WTC11 (cell line): Measurements from ENCODE around the gene MLXIP. TPM values are rescaled to one million over a fixed set of nuclear protein-coding genes. Genes with fewer than 3 reads are reported as not detected.

ENCODE experiments used
- ATAC-seq: fragments of 200-7000 bp; cut with Tn5 transposase; 2 replicates; pipeline ENCODE4 v1.10.0; 2021; ENCODE audit warnings: mild to moderate bottlenecking, moderate library complexity
- Bru-seq: library from RNA; stranded (reverse); fragments of 400-500 nt; gene quantifications from one replicate; lab custom pipeline; 2021; lab: Mats Ljungman, UMichigan
- CTCF ChIA-PET: fragments of 300-600 bp; sonication (Branson Sonifier 250); formaldehyde crosslinking; loops from one replicate; lab custom pipeline; 2021; ENCODE audit warnings: antibody characterized with exemption; lab: Charles Lee
- POLR2A ChIA-PET: fragments of 350-600 bp; sonication (Branson Sonifier 250); formaldehyde crosslinking; loops from one replicate; lab custom pipeline; 2021; ENCODE audit warnings: antibody characterized with exemption; lab: Charles Lee
- DNase-seq: peaks from one replicate; pipeline ENCODE4 v3.0.0; 2021; ENCODE audit warnings: low spot score
- H3K27ac Mint-ChIP-seq: 2 replicates; pipeline ENCODE4 v1.8.0; 2021; ENCODE audit warnings: mixed read lengths
- H3K27me3 Mint-ChIP-seq: 2 replicates; pipeline ENCODE4 v1.8.0; 2021; ENCODE audit warnings: low read depth, mild to moderate bottlenecking, moderate library complexity, mixed read lengths
- H3K36me3 Mint-ChIP-seq: 2 replicates; pipeline ENCODE4 v1.8.0; 2021; ENCODE audit warnings: mixed read lengths
- H3K4me1 Mint-ChIP-seq: 2 replicates; pipeline ENCODE4 v1.8.0; 2022; ENCODE audit warnings: mixed read lengths
- H3K4me3 Mint-ChIP-seq: 2 replicates; pipeline ENCODE4 v1.8.0; 2021; ENCODE audit warnings: mild to moderate bottlenecking, moderate library complexity, mixed read lengths
- H3K9me3 Mint-ChIP-seq: 2 replicates; pipeline ENCODE4 v1.8.0; 2021; ENCODE audit warnings: mixed read lengths
- CDX4 ChIP-seq: fragments of 250-450 bp; sonication (Bioruptor Pico); IDR thresholded peaks from 2 replicates; pipeline ENCODE4 v1.9.0; 2021; ENCODE audit warnings: moderate library complexity, mild to moderate bottlenecking, inconsistent platforms, borderline replicate concordance
- CREM ChIP-seq: sonication (generic); formaldehyde crosslinking; IDR thresholded peaks from 2 replicates; pipeline ENCODE4 v1.8.1; 2022; ENCODE audit warnings: mild to moderate bottlenecking, missing genetic modification reagents, moderate library complexity
- EMX1 ChIP-seq: fragments of 250-450 bp; sonication (Bioruptor Pico); IDR thresholded peaks from 2 replicates; pipeline ENCODE4 v1.8.0; 2021; ENCODE audit warnings: mild to moderate bottlenecking
- ESRRA ChIP-seq: sonication (generic); formaldehyde crosslinking; IDR thresholded peaks from 2 replicates; pipeline ENCODE4 v1.8.1; 2022; ENCODE audit warnings: mild to moderate bottlenecking, missing genetic modification reagents, borderline replicate concordance
- ETV6 ChIP-seq: sonication (generic); formaldehyde crosslinking; IDR thresholded peaks from 2 replicates; pipeline ENCODE4 v1.8.1; 2022; ENCODE audit warnings: mild to moderate bottlenecking, missing genetic modification reagents
- HMGXB4 ChIP-seq: sonication (generic); formaldehyde crosslinking; IDR thresholded peaks from 2 replicates; pipeline ENCODE4 v1.8.1; 2023; ENCODE audit warnings: mild to moderate bottlenecking, moderate library complexity, missing genetic modification reagents
- KAT7 ChIP-seq: sonication (generic); formaldehyde crosslinking; IDR thresholded peaks from 2 replicates; pipeline ENCODE4 v1.8.1; 2023; ENCODE audit warnings: missing genetic modification reagents, mild to moderate bottlenecking, borderline replicate concordance
- MYBL2 ChIP-seq: sonication (generic); formaldehyde crosslinking; IDR thresholded peaks from 2 replicates; pipeline ENCODE4 v1.8.1; 2023; ENCODE audit warnings: mild to moderate bottlenecking, moderate library complexity, missing genetic modification reagents
- RELA ChIP-seq: sonication (generic); formaldehyde crosslinking; IDR thresholded peaks from 2 replicates; pipeline ENCODE4 v1.8.1; 2022; ENCODE audit warnings: missing genetic modification reagents, mild to moderate bottlenecking, borderline replicate concordance
- SP1 ChIP-seq: sonication (generic); formaldehyde crosslinking; conservative IDR thresholded peaks from 2 replicates; pipeline ENCODE4 v1.8.1; 2022; ENCODE audit warnings: missing genetic modification reagents
- TEAD1 ChIP-seq: sonication (generic); formaldehyde crosslinking; IDR thresholded peaks from 2 replicates; pipeline ENCODE4 v1.8.0; 2022; ENCODE audit warnings: mild to moderate bottlenecking, missing genetic modification reagents
- ZBTB43 ChIP-seq: sonication (generic); formaldehyde crosslinking; IDR thresholded peaks from 2 replicates; pipeline ENCODE4 v1.8.1; 2023; ENCODE audit warnings: mild to moderate bottlenecking, missing genetic modification reagents
- ZMAT4 ChIP-seq: fragments of 250-450 bp; sonication (Bioruptor Pico); IDR thresholded peaks from 2 replicates; pipeline ENCODE4 v1.9.0; 2021; ENCODE audit warnings: mild to moderate bottlenecking
- ZNF121 ChIP-seq: sonication (generic); formaldehyde crosslinking; IDR thresholded peaks from 2 replicates; pipeline ENCODE4 v1.8.0; 2023; ENCODE audit warnings: missing genetic modification reagents
- ZNF232 ChIP-seq: sonication (generic); formaldehyde crosslinking; IDR thresholded peaks from 2 replicates; pipeline ENCODE4 v1.8.0; 2022; ENCODE audit warnings: mild to moderate bottlenecking, missing genetic modification reagents
- ZNF263 ChIP-seq: sonication (generic); formaldehyde crosslinking; IDR thresholded peaks from 2 replicates; pipeline ENCODE4 v1.8.1; 2022; ENCODE audit warnings: low read depth, mild to moderate bottlenecking, moderate library complexity, missing genetic modification reagents
- ZNF396 ChIP-seq: fragments of 250-450 bp; sonication (Bioruptor Pico); IDR thresholded peaks from 2 replicates; pipeline ENCODE4 v1.8.0; 2021; ENCODE audit warnings: mild to moderate bottlenecking, moderate library complexity, borderline replicate concordance
- long read RNA-seq, 3 experiments: library from RNA in 1 of 3; library from capped mRNA in 1 of 3; library from polyadenylated mRNA in 1 of 3; unstranded in 2 of 3; stranded (forward) in 1 of 3; transcript quantifications; one replicate each; pipeline ENCODE4 v2.0.0, GENCODE V29; 2021
- total RNA-seq: library from RNA; stranded (reverse); gene quantifications from 3 replicates; pipeline ENCODE4 v1.2.3, GENCODE V29; 2021
- TF ChIP-seq, protein P1 (sequence below): sonication (generic); formaldehyde crosslinking; IDR thresholded peaks from 2 replicates; pipeline ENCODE4 v1.8.1; 2023; ENCODE audit warnings: mild to moderate bottlenecking, missing genetic modification reagents, borderline replicate concordance
- TF ChIP-seq, protein P2 (sequence below): sonication (generic); formaldehyde crosslinking; IDR thresholded peaks from 2 replicates; pipeline ENCODE4 v1.8.0; 2022; ENCODE audit warnings: mild to moderate bottlenecking, missing genetic modification reagents
- TF ChIP-seq, protein P3 (sequence below): sonication (generic); formaldehyde crosslinking; IDR thresholded peaks from 2 replicates; pipeline ENCODE4 v1.8.1; 2022; ENCODE audit warnings: mild to moderate bottlenecking, missing genetic modification reagents, moderate library complexity, borderline replicate concordance

The MLXIP gene, protein sequence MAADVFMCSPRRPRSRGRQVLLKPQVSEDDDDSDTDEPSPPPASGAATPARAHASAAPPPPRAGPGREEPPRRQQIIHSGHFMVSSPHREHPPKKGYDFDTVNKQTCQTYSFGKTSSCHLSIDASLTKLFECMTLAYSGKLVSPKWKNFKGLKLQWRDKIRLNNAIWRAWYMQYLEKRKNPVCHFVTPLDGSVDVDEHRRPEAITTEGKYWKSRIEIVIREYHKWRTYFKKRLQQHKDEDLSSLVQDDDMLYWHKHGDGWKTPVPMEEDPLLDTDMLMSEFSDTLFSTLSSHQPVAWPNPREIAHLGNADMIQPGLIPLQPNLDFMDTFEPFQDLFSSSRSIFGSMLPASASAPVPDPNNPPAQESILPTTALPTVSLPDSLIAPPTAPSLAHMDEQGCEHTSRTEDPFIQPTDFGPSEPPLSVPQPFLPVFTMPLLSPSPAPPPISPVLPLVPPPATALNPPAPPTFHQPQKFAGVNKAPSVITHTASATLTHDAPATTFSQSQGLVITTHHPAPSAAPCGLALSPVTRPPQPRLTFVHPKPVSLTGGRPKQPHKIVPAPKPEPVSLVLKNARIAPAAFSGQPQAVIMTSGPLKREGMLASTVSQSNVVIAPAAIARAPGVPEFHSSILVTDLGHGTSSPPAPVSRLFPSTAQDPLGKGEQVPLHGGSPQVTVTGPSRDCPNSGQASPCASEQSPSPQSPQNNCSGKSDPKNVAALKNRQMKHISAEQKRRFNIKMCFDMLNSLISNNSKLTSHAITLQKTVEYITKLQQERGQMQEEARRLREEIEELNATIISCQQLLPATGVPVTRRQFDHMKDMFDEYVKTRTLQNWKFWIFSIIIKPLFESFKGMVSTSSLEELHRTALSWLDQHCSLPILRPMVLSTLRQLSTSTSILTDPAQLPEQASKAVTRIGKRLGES
- 40.5 to 49.4 TPM (median 44.4 TPM) in 3 replicates for total RNA-seq
- percentile 62 among the genes with signal in this experiment for Bru-seq, nascent RNA
- long read RNA-seq, experiment 1, full-length matches to known transcripts, result 38 of 130 reads
- long read RNA-seq, experiment 1, partial matches to known transcripts, result 71 of 130 reads
- long read RNA-seq, experiment 1, other reads (novel, unspliced or antisense), result 21 of 130 reads
- long read RNA-seq, experiment 2, full-length matches to known transcripts, result 1 of 44 reads
- long read RNA-seq, experiment 2, partial matches to known transcripts, result 10 of 44 reads
- long read RNA-seq, experiment 2, other reads (novel, unspliced or antisense), result 33 of 44 reads
- long read RNA-seq, experiment 3, partial matches to known transcripts, result 0 of 1 reads
- long read RNA-seq, experiment 3, other reads (novel, unspliced or antisense), result 1 of 1 reads

DNA sequence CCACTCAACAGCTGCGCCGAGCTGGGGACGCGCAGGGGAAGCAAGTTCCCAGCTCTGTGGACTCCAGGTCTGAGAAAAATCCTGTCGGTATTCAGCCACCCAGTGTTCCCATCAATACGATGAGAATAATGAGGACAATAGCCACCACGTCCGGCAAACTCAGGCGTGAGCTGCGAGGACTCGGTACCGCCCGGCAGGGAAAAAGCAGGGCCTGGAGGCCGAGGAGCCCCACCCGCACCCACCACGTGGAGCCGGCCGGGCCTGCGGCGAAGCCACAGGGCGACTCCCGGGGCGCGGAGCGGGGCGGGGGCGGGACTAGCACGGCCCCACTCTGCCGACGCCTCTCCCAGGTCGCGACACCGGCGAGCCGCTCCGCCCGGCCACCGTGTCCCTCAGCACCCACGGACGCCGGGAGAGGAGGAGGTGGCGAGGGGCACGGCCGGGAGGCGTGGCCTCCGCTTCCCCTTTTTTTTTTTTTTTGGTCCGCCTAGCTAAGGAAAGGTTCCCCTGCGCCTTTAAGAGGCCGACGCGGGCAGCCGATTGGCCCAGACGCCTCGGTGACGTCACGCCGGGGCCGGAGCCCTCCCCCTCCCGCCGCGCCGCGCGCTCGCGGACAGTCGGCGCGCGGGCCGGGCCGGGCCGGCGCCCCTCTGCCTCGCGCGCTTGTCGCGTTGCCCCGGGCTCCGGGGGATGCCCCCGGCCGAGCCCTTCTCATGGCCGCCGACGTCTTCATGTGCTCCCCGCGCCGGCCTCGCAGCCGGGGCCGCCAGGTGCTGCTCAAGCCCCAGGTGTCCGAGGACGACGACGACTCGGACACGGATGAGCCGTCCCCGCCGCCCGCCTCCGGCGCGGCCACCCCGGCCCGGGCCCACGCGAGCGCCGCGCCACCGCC is at the start of gene MLXIP:
Gene MLXIP, plus strand, starts transcription at position 616 of the 892 bp plus-strand sequence. Its CDS starts 98 bp downstream, at position 714.
- POLR2A ChIA-PET, result interaction anchor here (1.5 kb wide), 2 partner anchors 15 to 251 kb away, joined by 3 to 8 read pairs; no protein-coding TSS in a partner anchor
- Mint-ChIP-seq H3K36me3 (0 out of 2 replicates have a peak, but pooled peaks cover 2% of the 10 kb centered on the region), H3K27ac (no peak within 1 kb of the TSS), H3K4me3 (peak within 1 kb of the TSS; percentile 87), H3K27me3 (peaks cover 8% of the 10 kb centered on the region), H3K4me1 (peaks cover 31% of the 10 kb centered on the region), H3K9me3 (no peaks in the 10 kb centered on the region)
- CTCF ChIA-PET, result interaction anchor here (0.7 to 3.4 kb wide), 8 partner anchors 9 to 190 kb away, joined by 3 to 12 read pairs (median 6); partner anchors contain the start of genes CFAP251 and PSMD9
- DNase-seq, result peak; percentile 91
- ATAC-seq, result peak; percentile 74
- TF ChIP-seq CDX4 (CRISPR knock-in tag) (no peak), ZBTB43 (CRISPR knock-in tag) (peak; percentile 87), ZMAT4 (CRISPR knock-in tag) (0 out of 2 replicates have a peak, but pooled peaks have one; percentile 52), ZNF396 (CRISPR knock-in tag) (no peak), ETV6 (CRISPR knock-in tag) (0 out of 2 replicates have a peak, but pooled peaks have one; percentile 34), EMX1 (0 out of 2 replicates have a peak, but pooled peaks have one; percentile 38), ZNF232 (0 out of 2 replicates have a peak, but pooled peaks have one; percentile 71), RELA (CRISPR knock-in tag) (peak; percentile 75), KAT7 (CRISPR knock-in tag) (0 out of 2 replicates have a peak, but pooled peaks have one; percentile 49), ZNF263 (CRISPR knock-in tag) (0 out of 2 replicates have a peak, but pooled peaks have one; percentile 27), ESRRA (CRISPR knock-in tag) (0 out of 2 replicates have a peak, but pooled peaks have one; percentile 56), HMGXB4 (CRISPR knock-in tag) (no peak; the same call in 1 of the 2 replicates), MYBL2 (no peak; the same call in 1 of the 2 replicates), SP1 (CRISPR knock-in tag) (peak; percentile 41), TEAD1 (CRISPR knock-in tag) (peak; percentile 23; the same call in 1 of the 2 replicates), CREM (CRISPR knock-in tag) (peak; percentile 16; the same call in 1 of the 2 replicates), ZNF121 (CRISPR knock-in tag) (peak; percentile 62; the same call in 1 of the 2 replicates)
- TF ChIP-seq, protein P1, sequence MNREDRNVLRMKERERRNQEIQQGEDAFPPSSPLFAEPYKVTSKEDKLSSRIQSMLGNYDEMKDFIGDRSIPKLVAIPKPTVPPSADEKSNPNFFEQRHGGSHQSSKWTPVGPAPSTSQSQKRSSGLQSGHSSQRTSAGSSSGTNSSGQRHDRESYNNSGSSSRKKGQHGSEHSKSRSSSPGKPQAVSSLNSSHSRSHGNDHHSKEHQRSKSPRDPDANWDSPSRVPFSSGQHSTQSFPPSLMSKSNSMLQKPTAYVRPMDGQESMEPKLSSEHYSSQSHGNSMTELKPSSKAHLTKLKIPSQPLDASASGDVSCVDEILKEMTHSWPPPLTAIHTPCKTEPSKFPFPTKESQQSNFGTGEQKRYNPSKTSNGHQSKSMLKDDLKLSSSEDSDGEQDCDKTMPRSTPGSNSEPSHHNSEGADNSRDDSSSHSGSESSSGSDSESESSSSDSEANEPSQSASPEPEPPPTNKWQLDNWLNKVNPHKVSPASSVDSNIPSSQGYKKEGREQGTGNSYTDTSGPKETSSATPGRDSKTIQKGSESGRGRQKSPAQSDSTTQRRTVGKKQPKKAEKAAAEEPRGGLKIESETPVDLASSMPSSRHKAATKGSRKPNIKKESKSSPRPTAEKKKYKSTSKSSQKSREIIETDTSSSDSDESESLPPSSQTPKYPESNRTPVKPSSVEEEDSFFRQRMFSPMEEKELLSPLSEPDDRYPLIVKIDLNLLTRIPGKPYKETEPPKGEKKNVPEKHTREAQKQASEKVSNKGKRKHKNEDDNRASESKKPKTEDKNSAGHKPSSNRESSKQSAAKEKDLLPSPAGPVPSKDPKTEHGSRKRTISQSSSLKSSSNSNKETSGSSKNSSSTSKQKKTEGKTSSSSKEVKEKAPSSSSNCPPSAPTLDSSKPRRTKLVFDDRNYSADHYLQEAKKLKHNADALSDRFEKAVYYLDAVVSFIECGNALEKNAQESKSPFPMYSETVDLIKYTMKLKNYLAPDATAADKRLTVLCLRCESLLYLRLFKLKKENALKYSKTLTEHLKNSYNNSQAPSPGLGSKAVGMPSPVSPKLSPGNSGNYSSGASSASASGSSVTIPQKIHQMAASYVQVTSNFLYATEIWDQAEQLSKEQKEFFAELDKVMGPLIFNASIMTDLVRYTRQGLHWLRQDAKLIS, result 0 out of 2 replicates have a peak, but pooled peaks have one; percentile 49
- TF ChIP-seq, protein P2, sequence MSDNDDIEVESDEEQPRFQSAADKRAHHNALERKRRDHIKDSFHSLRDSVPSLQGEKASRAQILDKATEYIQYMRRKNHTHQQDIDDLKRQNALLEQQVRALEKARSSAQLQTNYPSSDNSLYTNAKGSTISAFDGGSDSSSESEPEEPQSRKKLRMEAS (CRISPR knock-in tag), result peak; percentile 92
- TF ChIP-seq, protein P3, sequence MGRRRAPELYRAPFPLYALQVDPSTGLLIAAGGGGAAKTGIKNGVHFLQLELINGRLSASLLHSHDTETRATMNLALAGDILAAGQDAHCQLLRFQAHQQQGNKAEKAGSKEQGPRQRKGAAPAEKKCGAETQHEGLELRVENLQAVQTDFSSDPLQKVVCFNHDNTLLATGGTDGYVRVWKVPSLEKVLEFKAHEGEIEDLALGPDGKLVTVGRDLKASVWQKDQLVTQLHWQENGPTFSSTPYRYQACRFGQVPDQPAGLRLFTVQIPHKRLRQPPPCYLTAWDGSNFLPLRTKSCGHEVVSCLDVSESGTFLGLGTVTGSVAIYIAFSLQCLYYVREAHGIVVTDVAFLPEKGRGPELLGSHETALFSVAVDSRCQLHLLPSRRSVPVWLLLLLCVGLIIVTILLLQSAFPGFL (CRISPR knock-in tag), result 0 out of 2 replicates have a peak, but pooled peaks have one; percentile 63
